ENCODE measurements around the gene VAC14. TPM values are rescaled to one million over a fixed set of nuclear protein-coding genes. Genes with fewer than 3 reads are reported as not detected.

The VAC14 gene
- polyA plus RNA-seq, 3 donors: 20.7 to 49.4 (median 31.1) TPM

DNA sequence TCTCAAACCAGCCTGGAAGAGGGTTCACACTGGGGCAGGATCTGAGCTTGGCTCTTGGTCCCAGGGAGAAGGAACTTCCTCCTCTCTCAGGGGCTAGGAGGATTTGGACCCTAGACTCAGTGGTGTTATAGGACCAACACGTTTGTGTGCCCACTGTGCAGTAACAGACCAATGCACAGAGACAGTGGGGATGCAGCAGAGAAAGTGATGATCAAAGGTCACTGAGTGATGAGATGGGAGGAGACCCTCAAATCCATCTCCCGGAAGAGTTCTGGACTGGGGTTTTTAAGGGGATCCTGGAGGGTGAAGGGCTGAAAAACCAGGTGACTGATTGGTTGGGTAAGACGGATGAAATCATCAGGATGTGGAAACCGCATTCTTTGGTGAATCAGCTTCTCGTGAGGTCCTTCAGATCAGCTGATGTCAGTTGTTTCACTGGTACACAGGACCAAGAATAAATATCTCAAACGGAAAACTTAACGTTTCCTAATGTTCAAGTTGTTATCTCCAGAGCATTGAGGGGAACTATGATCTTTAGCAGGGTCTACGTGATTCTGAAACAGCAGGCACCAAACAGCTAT, 3.3 kb upstream of the VAC14 start:
- H3K4me1 ChIP-seq (ENCODE audit: control insufficient read depth in 1 of 2, insufficient read depth in 2 of 2, low read length in 2 of 2): peaks cover 19 to 24% of the 10 kb centered on the region in 2 donors
- H3K4me3 ChIP-seq (replicated peaks in 1 of 3; ENCODE audit: low read depth in 2 of 3, low read length in 3 of 3): no peak overlapping the region
- WGBS (ENCODE audit: insufficient coverage): 52% methylated on average over 5 of the region's 8 CpGs
- Mint-ChIP-seq H3K4me1 (peaks cover 29% of the 10 kb centered on the region), H3K36me3 (peaks cover 0 to 3% of the 10 kb centered on the region in 2 donors), H3K9me3 (peaks cover 4 to 15% (median 9%) of the 10 kb centered on the region in 7 donors), H3K4me3 (peak overlapping the region in 1 of 2 donors; percentile 65), H3K27me3 (ENCODE audit: low read depth in 3 of 3) (peaks cover 6 to 11% (median 7%) of the 10 kb centered on the region in 3 donors), H3K27ac (peak overlapping the region; percentile 62 to 95 (median 85))
- H3K79me2 ChIP-seq (ENCODE audit: insufficient read depth, low read length): peaks cover 14% of the 10 kb centered on the region
- H3K9me3 ChIP-seq (replicated peaks in 1 of 2; ENCODE audit: control insufficient read depth in 1 of 2, insufficient read depth in 1 of 2, low read length in 2 of 2): peaks cover 6 to 8% of the 10 kb centered on the region in 2 donors
- H3K27ac ChIP-seq (ENCODE audit: low read depth in 1 of 2, low read length in 2 of 2): peak overlapping the region; percentile 23 to 64
- TF ChIP-seq, protein P1, sequence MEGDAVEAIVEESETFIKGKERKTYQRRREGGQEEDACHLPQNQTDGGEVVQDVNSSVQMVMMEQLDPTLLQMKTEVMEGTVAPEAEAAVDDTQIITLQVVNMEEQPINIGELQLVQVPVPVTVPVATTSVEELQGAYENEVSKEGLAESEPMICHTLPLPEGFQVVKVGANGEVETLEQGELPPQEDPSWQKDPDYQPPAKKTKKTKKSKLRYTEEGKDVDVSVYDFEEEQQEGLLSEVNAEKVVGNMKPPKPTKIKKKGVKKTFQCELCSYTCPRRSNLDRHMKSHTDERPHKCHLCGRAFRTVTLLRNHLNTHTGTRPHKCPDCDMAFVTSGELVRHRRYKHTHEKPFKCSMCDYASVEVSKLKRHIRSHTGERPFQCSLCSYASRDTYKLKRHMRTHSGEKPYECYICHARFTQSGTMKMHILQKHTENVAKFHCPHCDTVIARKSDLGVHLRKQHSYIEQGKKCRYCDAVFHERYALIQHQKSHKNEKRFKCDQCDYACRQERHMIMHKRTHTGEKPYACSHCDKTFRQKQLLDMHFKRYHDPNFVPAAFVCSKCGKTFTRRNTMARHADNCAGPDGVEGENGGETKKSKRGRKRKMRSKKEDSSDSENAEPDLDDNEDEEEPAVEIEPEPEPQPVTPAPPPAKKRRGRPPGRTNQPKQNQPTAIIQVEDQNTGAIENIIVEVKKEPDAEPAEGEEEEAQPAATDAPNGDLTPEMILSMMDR (IDR thresholded peaks at IDR 0.05): no peak
- no peak overlapping the region for H3K4me2 ChIP-seq (replicated peaks; ENCODE audit: extremely low read depth, low read length, poor library complexity, severe bottlenecking)
- peak; percentile 64 to 84 (median 68) for DNase-seq
- no peaks in the 10 kb centered on the region for H3K27me3 ChIP-seq (ENCODE audit: control insufficient read depth in 2 of 2, insufficient read depth in 2 of 2, low read length in 2 of 2)
- H2AFZ ChIP-seq (ENCODE audit: insufficient read depth, low read depth, low read length, poor library complexity, severe bottlenecking): no peak overlapping the region
- intact Hi-C loops (cut with micrococcal nuclease): loop anchor here in 1 of 2 donors (10.0 kb wide), 1 partner anchor 481 kb away; the partner anchor contains the start of gene CMTR2
- no peaks in the 10 kb centered on the region for H4K20me1 ChIP-seq (ENCODE audit: insufficient read depth, low read length)
- H3K9ac ChIP-seq (ENCODE audit: insufficient read depth, low read length, poor library complexity, severe bottlenecking): no peak overlapping the region
- no peaks in the 10 kb centered on the region for H3K36me3 ChIP-seq (replicated peaks in 1 of 2; ENCODE audit: control insufficient read depth in 1 of 2, insufficient read depth in 2 of 2, low read length in 2 of 2)

DNA sequence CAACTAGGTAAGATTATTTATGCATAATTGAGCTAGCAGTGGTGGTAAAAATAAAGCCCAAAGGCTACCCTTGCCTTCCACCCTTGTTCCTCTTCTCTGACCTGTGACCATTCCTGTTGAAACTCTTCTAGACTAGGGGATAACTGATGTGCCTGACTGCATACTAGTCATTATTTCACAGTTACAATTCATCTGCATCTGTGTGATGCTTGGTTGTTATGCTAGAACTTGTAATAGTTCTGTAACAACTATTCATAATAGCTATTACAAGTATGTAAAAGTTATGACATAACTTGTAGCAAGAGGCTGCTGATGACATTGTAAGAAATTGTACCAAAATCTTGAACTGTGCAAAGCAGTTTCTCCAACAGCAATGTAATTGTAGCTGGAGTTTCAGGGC, 2.4 kb upstream of the VAC14 start:
- TF ChIP-seq, protein P1 (IDR thresholded peaks at IDR 0.05): no peak
- peak in 2 of 3 donors; percentile 13 to 31 for DNase-seq
- Mint-ChIP-seq H3K4me1 (peaks cover 35% of the 10 kb centered on the region), H3K4me3 (no peak overlapping the region), H3K27me3 (ENCODE audit: low read depth in 3 of 3) (peaks cover 5 to 11% (median 6%) of the 10 kb centered on the region in 3 donors), H3K36me3 (peaks cover 3 to 5% of the 10 kb centered on the region in 2 donors), H3K9me3 (peaks cover 4 to 15% (median 9%) of the 10 kb centered on the region in 7 donors), H3K27ac (peak overlapping the region in 3 of 7 donors; percentile 18 to 33 (median 20))
- peaks cover 23% of the 10 kb centered on the region for H3K79me2 ChIP-seq (ENCODE audit: insufficient read depth, low read length)
- no peak overlapping the region for H3K27ac ChIP-seq (ENCODE audit: low read depth in 1 of 2, low read length in 2 of 2)
- H3K27me3 ChIP-seq (ENCODE audit: control insufficient read depth in 2 of 2, insufficient read depth in 2 of 2, low read length in 2 of 2): no peaks in the 10 kb centered on the region
- H3K36me3 ChIP-seq (replicated peaks in 1 of 2; ENCODE audit: control insufficient read depth in 1 of 2, insufficient read depth in 2 of 2, low read length in 2 of 2): peaks cover 0 to 7% of the 10 kb centered on the region in 2 donors
- H2AFZ ChIP-seq (ENCODE audit: insufficient read depth, low read depth, low read length, poor library complexity, severe bottlenecking): no peak overlapping the region
- H3K9me3 ChIP-seq (replicated peaks in 1 of 2; ENCODE audit: control insufficient read depth in 1 of 2, insufficient read depth in 1 of 2, low read length in 2 of 2): peaks cover 6 to 8% of the 10 kb centered on the region in 2 donors
- intact Hi-C loops (cut with micrococcal nuclease): loop anchor here in 1 of 2 donors (10.0 kb wide), 1 partner anchor 481 kb away; the partner anchor contains the start of gene CMTR2
- H3K4me1 ChIP-seq (ENCODE audit: control insufficient read depth in 1 of 2, insufficient read depth in 2 of 2, low read length in 2 of 2): peaks cover 24 to 26% of the 10 kb centered on the region in 2 donors
- H3K4me2 ChIP-seq (replicated peaks; ENCODE audit: extremely low read depth, low read length, poor library complexity, severe bottlenecking): no peak overlapping the region
- H4K20me1 ChIP-seq (ENCODE audit: insufficient read depth, low read length): peaks cover 7% of the 10 kb centered on the region
- no peak overlapping the region for H3K9ac ChIP-seq (ENCODE audit: insufficient read depth, low read length, poor library complexity, severe bottlenecking)
- H3K4me3 ChIP-seq (replicated peaks in 1 of 3; ENCODE audit: low read depth in 2 of 3, low read length in 3 of 3): no peak overlapping the region
